Spleen (tissue), 11 donors: Measurements from ENCODE around the gene SMAD5. TPM values are rescaled to one million over a fixed set of nuclear protein-coding genes. Genes with fewer than 3 reads are reported as not detected.

Source experiments
- DNase-seq: peaks from one replicate; pipeline ENCODE4 v3.0.0-alpha.2; 2020
- H3K27ac ChIP-seq, 8 donors: fragments of 200-600 bp; sonication (generic) in 7 of 8; 1 replicate in 4 of 8; 2 replicates in 4 of 8; pipeline versions ENCODE4 v1.5.0 to v1.8.0; 2016 to 2021; ENCODE audit warnings: inconsistent platforms in 4 of 8, mild to moderate bottlenecking in 4 of 8, moderate library complexity in 1 of 8
- H3K27me3 ChIP-seq, 7 donors: fragments of 200-600 bp; sonication (generic) in 6 of 7; replicated peaks in 1 of 7; 1 replicate in 4 of 7; 2 replicates in 3 of 7; pipeline versions ENCODE4 v1.5.0 to v1.8.0; 2016 to 2021; ENCODE audit warnings: inconsistent platforms in 3 of 7, mild to moderate bottlenecking in 1 of 7
- H3K36me3 ChIP-seq, 6 donors: fragments of 200-600 bp; sonication (generic) in 5 of 6; 1 replicate in 4 of 6; 2 replicates in 2 of 6; pipeline versions ENCODE4 v1.5.0 to v1.8.0; 2016 to 2021; ENCODE audit warnings: inconsistent platforms in 2 of 6
- H3K4me1 ChIP-seq, 6 donors: fragments of 200-600 bp; sonication (generic) in 5 of 6; 1 replicate in 3 of 6; 2 replicates in 3 of 6; pipeline versions ENCODE4 v1.5.0 to v1.8.0; 2016 to 2021; ENCODE audit warnings: inconsistent platforms in 3 of 6
- H3K4me3 ChIP-seq, 8 donors: fragments of 200-600 bp; sonication (generic) in 7 of 8; 1 replicate in 4 of 8; 2 replicates in 4 of 8; pipeline versions ENCODE4 v1.5.0 to v1.8.0; 2016 to 2021; ENCODE audit warnings: inconsistent platforms in 4 of 8, mild to moderate bottlenecking in 4 of 8, moderate library complexity in 2 of 8
- H3K9me3 ChIP-seq, 8 donors: fragments of 200-600 bp; sonication (generic) in 7 of 8; 1 replicate in 4 of 8; 2 replicates in 4 of 8; pipeline versions ENCODE4 v1.5.0 to v1.8.0; 2016 to 2021; ENCODE audit warnings: inconsistent platforms in 4 of 8
- POLR2A ChIP-seq, 3 donors: fragments of 450-650 bp; IDR thresholded peaks; one replicate each; pipeline ENCODE4 v1.5.1; 2017; ENCODE audit warnings: antibody characterized with exemption in 3 of 3, mild to moderate bottlenecking in 1 of 3
- POLR2AphosphoS5 ChIP-seq, 3 donors: sonication (generic); formaldehyde crosslinking; IDR thresholded peaks; one replicate each; pipeline ENCODE4 v1.5.1; 2017; ENCODE audit warnings: antibody characterized with exemption in 3 of 3
- WGBS, 5 donors: extraction: QIAGEN DNeasy Blood & Tissue Kit in 3 of 5; methylation state at CpG; one replicate each; pipeline versions ENCODE4 v1.1.5 to v1.1.7; 2013 to 2018; 5-methylcytosine and 5-hydroxymethylcytosine counted together
- intact Hi-C: fragments of 100-400 bp; cut with DNase I; formaldehyde crosslinking; loops from one replicate; pipeline ENCODE4 v1.15.0; 2023; ENCODE audit warnings: low total_unique reads
- polyA plus RNA-seq, 3 donors: library from polyadenylated mRNA; stranded (reverse); fragments of 200-250 nt; gene quantifications; one replicate each; pipeline ENCODE4 v1.2.1, GENCODE V29; 2013
- total RNA-seq, 7 donors: library from RNA; depleted of rRNA in 3 of 7; stranded (reverse); fragments of >200 nt in 3 of 7; fragmentation: NEBNext Ultra II Directional in 4 of 7; extraction: Animal tissue kit (Norgen Biotek cat#: 25700) in 4 of 7; gene quantifications; one replicate each; pipeline versions ENCODE4 v1.1.0 to v1.2.1, GENCODE V29; 2016 to 2021
- TF ChIP-seq, protein P1 (sequence below), 11 experiments: fragments of 200-600 bp in 7 of 11; fragments of 450-650 bp in 4 of 11; sonication (generic) in 4 of 11; IDR thresholded peaks in 8 of 11; conservative IDR thresholded peaks in 3 of 11; 1 replicate in 7 of 11; 2 replicates in 4 of 11; pipeline versions ENCODE4 v1.4.0 to v1.8.0; 2016 to 2021; ENCODE audit warnings: antibody characterized with exemption in 11 of 11, inconsistent platforms in 4 of 11, mild to moderate bottlenecking in 1 of 11
- donor health status: healthy with polysubstance abuse.
- donor health status: DM: no; HTN: no; CAD: no; lungs with moderate emphysema.
- donor health status: DM: no; HTN: no; CAD: no.
- donor health status: Bipolar disorder and iron deficiency.
- donor health status: healthy.
- donor health status: DM: no; HTN: no; CAD: no.
- donor health status: DM: yes; HTN: yes; CAD: no.

Gene SMAD5
- total and polyA plus RNA-seq, 10 donors: 5.3 to 70.4 (median 52.8) TPM

DNA sequence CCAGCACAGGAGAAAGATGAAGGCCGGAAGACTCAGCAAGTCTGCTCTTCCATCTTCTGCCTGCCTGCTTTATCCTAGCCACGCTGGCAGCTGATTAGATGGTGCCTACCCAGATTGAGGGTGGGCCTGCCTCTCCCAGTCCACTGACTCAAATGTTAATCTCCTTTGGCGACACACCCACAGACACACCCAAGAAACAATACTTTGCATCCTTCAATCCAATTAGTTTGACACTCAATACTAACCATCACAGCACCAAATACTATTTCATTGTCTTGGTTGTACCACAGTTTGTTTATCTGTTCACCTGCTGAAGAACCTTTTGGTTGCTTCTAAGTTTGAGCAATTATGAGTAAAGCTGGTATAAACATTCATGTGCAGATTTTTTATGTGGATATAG, 36.6 kb downstream of the SMAD5 start:
- H3K4me1 ChIP-seq: peaks cover 0 to 5% (median 0%) of the 10 kb centered on the region in 6 donors
- H3K9me3 ChIP-seq: no peaks in the 10 kb centered on the region
- H3K27ac ChIP-seq: no peak overlapping the region
- no peaks in the 10 kb centered on the region for H3K27me3 ChIP-seq
- intact Hi-C loops: no loop called here
- H3K4me3 ChIP-seq: no peak overlapping the region
- DNase-seq: no peak
- WGBS, 5 donors: 91 to 98% (median 96%) methylated on average over 3 of the region's 3 CpGs
- peaks cover 0 to 78% (median 14%) of the 10 kb centered on the region in 6 donors for H3K36me3 ChIP-seq
- TF ChIP-seq, protein P1, sequence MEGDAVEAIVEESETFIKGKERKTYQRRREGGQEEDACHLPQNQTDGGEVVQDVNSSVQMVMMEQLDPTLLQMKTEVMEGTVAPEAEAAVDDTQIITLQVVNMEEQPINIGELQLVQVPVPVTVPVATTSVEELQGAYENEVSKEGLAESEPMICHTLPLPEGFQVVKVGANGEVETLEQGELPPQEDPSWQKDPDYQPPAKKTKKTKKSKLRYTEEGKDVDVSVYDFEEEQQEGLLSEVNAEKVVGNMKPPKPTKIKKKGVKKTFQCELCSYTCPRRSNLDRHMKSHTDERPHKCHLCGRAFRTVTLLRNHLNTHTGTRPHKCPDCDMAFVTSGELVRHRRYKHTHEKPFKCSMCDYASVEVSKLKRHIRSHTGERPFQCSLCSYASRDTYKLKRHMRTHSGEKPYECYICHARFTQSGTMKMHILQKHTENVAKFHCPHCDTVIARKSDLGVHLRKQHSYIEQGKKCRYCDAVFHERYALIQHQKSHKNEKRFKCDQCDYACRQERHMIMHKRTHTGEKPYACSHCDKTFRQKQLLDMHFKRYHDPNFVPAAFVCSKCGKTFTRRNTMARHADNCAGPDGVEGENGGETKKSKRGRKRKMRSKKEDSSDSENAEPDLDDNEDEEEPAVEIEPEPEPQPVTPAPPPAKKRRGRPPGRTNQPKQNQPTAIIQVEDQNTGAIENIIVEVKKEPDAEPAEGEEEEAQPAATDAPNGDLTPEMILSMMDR (IDR thresholded peaks at IDR 0.05 in 8 of 11, conservative IDR thresholded peaks at IDR 0.05 in 3 of 11): no peak
- TF ChIP-seq POLR2AphosphoS5 (IDR thresholded peaks at IDR 0.05) (no peak), POLR2A (IDR thresholded peaks at IDR 0.05) (no peak)

DNA sequence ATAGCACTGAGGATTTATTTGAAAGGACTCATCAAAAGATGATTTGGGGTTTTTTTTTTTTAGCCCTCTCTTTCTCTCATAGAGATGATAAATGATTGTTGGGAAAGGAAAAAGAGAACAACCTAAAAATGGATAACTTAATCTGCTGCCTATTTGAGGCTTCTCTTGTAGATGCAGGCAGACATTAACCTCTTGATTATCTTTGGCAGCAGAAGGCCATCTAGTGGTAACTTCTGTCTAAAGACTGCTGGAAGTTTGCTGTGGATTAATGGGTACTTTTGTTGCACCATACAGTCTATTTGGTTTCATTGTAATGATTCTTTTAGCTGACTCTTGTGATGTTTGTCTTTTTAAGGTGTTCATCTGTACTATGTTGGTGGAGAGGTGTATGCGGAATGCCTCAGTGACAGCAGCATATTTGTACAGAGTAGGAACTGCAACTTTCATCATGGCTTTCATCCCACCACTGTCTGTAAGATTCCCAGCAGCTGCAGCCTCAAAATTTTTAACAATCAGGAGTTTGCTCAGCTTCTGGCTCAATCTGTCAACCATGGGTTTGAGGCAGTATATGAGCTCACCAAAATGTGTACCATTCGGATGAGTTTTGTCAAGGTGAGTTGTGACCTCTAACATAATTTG, 41.5 kb downstream of the SMAD5 start:
- Histone ChIP-seq H3K4me1 (no peaks in the 10 kb centered on the region), H3K27me3 (no peaks in the 10 kb centered on the region), H3K9me3 (no peaks in the 10 kb centered on the region), H3K36me3 (peaks cover 0 to 86% (median 37%) of the 10 kb centered on the region in 6 donors), H3K4me3 (no peak overlapping the region), H3K27ac (no peak overlapping the region)
- 91 to 100% (median 98%) methylated on average over 2 of the region's 2 CpGs for WGBS, 5 donors
- intact Hi-C loops: loop anchor here (10.0 kb wide), 2 partner anchors 89 to 229 kb away; no protein-coding TSS in a partner anchor
- TF ChIP-seq POLR2A (IDR thresholded peaks at IDR 0.05) (no peak), POLR2AphosphoS5 (IDR thresholded peaks at IDR 0.05) (no peak)
- TF ChIP-seq, protein P1 (IDR thresholded peaks at IDR 0.05 in 8 of 11, conservative IDR thresholded peaks at IDR 0.05 in 3 of 11): peak in 10 of 11 experiments; percentile 4 to 59 (median 42)
- no peak for DNase-seq

DNA sequence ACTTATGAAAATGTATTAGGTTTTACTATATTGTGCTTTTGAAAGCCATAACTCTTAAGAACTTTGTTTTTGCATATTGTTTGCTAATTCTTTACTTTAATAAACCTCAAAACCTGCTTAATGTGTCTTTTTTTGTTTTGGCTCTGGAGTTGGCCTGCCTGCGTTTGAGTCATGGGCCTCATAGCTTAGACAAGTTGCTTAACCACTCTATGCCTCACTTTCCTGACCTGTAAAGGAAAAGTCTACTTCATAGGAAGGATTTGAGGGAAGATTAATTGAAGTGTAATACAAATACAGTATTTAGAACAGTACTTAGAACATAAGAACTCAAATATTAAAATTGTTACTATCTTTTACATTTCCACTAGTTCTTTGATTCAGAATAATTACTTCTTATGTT, 50.0 kb downstream of the SMAD5 start:
- no peak overlapping the region for H3K27ac ChIP-seq
- H3K9me3 ChIP-seq: no peaks in the 10 kb centered on the region
- 86 to 97% (median 92%) methylated on average over 1 of the region's 1 CpG for WGBS, 5 donors
- H3K4me3 ChIP-seq: no peak overlapping the region
- H3K27me3 ChIP-seq: no peaks in the 10 kb centered on the region
- no peak for DNase-seq
- H3K36me3 ChIP-seq: peaks cover 0 to 71% (median 31%) of the 10 kb centered on the region in 6 donors
- TF ChIP-seq, protein P1 (IDR thresholded peaks at IDR 0.05 in 8 of 11, conservative IDR thresholded peaks at IDR 0.05 in 3 of 11): no peak
- TF ChIP-seq POLR2A (IDR thresholded peaks at IDR 0.05) (no peak), POLR2AphosphoS5 (IDR thresholded peaks at IDR 0.05) (no peak)
- intact Hi-C loops: no loop called here
- H3K4me1 ChIP-seq: no peaks in the 10 kb centered on the region

DNA sequence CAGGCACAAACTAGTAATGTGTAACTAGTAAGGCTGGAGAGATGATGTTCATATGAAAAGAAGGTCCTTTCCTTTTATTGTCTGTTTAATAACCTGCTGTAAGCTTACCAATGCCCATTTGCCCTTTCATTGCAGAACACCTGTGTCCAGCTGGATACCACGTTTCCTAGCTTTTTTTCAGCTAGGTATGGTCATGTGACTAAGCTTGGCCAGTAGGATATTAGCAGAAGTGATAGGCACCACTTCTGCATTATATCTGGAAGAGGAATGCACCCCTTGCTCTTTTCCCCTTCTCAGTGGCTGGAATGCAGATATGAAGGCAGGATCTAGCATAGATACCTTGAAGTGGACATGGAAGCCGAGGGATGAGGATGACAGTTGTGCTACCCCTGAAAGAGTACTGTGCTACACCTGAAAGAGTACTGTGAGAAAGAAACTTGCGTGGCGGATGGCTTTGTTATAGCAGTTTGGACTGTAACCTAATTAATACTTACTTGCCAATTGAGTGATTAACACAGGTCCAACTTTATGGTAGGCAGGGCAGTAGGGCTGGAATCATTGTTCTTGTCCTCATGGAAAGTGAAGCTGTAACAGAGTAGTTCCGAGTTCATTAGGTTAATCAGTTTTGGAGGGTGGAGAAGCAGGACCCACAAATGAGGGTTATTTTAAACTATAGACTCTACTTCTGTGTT, 53.5 kb downstream of the SMAD5 start:
- Histone ChIP-seq H3K4me1 (peaks cover 0 to 3% (median 0%) of the 10 kb centered on the region in 6 donors), H3K4me3 (no peak overlapping the region), H3K27ac (no peak overlapping the region), H3K27me3 (peaks cover 0 to 13% (median under 1%) of the 10 kb centered on the region in 7 donors), H3K9me3 (no peaks in the 10 kb centered on the region), H3K36me3 (peaks cover 0 to 51% (median 10%) of the 10 kb centered on the region in 6 donors)
- WGBS, 5 donors: 92 to 95% (median 94%) methylated on average over 5 of the region's 5 CpGs
- DNase-seq: no peak
- intact Hi-C loops: no loop called here
- TF ChIP-seq, protein P1 (IDR thresholded peaks at IDR 0.05 in 8 of 11, conservative IDR thresholded peaks at IDR 0.05 in 3 of 11): no peak
- TF ChIP-seq POLR2AphosphoS5 (IDR thresholded peaks at IDR 0.05) (no peak), POLR2A (IDR thresholded peaks at IDR 0.05) (no peak)
